ENCODE measurements around the gene KLHL11.
A peak's percentile ranks its signal among the peaks of the same experiment; 100 is the strongest.

The KLHL11 gene, protein sequence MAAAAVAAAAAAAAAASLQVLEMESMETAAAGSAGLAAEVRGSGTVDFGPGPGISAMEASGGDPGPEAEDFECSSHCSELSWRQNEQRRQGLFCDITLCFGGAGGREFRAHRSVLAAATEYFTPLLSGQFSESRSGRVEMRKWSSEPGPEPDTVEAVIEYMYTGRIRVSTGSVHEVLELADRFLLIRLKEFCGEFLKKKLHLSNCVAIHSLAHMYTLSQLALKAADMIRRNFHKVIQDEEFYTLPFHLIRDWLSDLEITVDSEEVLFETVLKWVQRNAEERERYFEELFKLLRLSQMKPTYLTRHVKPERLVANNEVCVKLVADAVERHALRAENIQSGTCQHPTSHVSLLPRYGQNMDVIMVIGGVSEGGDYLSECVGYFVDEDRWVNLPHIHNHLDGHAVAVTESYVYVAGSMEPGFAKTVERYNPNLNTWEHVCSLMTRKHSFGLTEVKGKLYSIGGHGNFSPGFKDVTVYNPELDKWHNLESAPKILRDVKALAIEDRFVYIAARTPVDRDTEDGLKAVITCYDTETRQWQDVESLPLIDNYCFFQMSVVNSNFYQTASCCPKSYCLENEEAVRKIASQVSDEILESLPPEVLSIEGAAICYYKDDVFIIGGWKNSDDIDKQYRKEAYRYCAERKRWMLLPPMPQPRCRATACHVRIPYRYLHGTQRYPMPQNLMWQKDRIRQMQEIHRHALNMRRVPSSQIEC

GRCh38 chr17:41864836-41865595, at the start of gene KLHL11:
KLHL11 (minus strand) TSS chr17:41865423; CDS start chr17:41865370, 53 bp downstream.
- peak; percentile 98 for DNase-seq

DNA sequence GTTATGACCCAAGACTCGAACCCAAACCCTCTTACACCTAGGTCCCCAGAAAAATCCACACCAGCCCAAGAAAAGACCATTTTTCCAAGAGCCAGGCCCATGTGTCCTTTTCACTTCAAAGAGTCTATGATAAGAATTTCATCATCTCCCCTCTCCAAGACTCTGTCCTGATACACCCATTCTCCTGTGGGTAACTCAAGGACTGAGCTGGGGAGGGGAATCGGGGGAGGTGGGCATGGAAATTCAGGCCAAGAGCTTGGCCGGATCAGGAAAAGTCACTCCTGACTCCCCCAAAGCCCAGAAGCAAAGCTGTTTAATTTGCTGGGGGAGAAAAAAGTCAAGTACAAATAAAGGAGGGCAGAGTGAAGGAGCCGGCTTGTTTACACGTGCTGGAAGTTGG, 49.8 kb upstream of the KLHL11 start:
- no peak for DNase-seq

- DNase-seq, result no peak
Measured at GRCh38 chr17:41914358-41914766, 49.1 kb upstream of the KLHL11 start.

DNA sequence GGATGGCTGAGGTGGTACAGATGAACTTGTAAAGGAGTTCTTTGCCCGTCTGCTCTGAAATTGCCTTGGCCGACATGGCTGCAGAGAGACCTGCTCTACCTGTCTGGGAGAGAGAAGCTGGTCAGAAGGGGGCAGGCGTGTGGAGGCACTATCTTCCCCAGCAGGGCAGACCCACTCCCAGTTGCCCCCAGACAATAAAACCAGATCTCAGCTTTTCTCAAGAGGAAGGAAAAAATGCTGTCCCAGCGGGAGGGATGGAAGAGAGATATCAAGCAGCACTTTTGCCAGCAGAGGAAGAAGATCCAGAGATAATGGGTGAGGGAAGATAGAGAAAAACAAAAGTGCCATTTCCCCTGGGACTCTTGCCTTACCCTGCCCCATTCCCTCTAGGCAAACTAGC, 48.6 kb upstream of the KLHL11 start:
- no peak for DNase-seq

DNA sequence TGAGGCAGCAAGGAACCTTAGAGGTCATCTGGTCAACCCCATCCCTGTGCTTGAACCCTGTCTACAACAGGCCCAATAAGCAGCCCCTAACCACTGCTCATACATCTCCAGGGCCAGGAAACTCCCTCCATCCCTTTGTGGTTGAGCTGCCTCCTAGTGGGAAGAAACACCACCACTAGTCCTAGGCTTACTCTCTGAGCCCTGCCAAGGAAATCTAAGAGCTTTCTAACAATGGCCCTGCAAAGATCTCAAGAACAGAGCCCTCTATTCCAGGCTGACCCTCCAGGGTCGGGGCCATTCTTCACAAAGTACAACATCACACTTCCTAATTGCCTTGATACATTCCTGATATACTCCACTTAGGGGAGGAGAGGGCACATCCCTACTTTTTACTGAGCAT, 47.7 kb upstream of the KLHL11 start:
- no peak for DNase-seq

GRCh38 chr17:41910701-41911391, 45.6 kb upstream of the KLHL11 start:
- DNase-seq, result peak; percentile 92

DNA sequence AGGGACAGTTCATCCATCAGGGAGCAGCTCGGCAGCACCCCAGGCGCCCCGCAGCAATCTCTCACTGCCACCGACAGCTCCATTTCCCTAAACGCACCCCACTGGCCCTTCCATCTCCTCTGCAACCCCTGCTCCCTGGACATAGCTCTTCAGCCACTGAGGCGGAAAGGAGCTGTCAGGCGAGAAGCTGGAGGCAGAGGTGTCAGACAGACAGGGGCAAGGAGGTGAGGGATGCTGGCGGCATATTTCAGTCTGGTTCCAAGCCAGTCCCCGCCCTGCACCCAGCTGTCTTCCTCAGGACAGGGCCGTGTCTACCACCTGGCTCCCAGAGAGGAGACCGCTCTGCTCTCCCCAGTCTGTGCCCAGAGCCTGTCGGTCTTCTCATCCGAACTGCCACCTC, 43.9 kb upstream of the KLHL11 start:
- no peak for DNase-seq

GRCh38 chr17:41907633-41908539, 42.7 kb upstream of the KLHL11 start:
- DNase-seq, result no peak

DNA sequence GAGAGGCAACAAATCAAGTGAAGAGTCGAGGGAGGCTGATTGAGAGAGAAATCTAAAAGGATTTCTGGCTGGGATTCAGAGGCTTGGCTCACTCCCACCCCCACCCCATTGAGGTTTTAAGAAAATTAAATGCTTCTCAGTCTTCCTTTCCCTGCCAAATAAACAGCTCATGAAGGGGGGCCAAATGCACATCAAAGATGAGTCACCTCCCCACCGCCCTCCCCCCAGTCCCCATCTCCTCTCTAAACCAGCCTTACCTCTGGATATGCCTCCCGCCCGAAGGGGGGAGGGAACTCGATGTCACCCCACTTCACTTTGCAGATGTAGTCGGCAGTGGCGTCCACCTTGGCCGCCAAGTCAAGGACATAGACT, 41.9 kb upstream of the KLHL11 start:
- no peak for DNase-seq

GRCh38 chr17:41906465-41907184, 41.4 kb upstream of the KLHL11 start:
- DNase-seq, result no peak

DNA sequence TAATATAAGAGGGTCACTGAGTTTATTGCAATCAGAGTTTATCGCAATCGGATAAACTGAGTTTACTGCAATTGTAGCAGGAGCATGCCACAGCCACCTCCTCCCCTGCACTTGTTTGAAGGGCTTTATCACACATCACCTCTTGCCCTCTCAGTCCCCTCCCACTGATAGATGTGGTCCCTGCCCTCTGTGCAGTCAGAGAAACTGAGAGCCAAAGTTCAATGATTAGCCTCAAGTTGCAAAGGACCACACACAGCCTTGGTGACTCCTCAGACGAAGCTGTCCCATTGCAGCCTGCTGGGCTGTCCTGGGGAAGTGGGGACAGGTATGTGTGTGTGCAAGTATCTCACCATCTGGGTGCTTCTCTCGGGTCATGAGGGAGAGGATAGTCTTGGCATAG, 39.9 kb upstream of the KLHL11 start:
- DNase-seq, result no peak

- no peak for DNase-seq
Measured at GRCh38 chr17:41904242-41904841, 39.1 kb upstream of the KLHL11 start.

GRCh38 chr17:41901646-41902045, 36.4 kb upstream of the KLHL11 start:
- DNase-seq, result no peak

DNA sequence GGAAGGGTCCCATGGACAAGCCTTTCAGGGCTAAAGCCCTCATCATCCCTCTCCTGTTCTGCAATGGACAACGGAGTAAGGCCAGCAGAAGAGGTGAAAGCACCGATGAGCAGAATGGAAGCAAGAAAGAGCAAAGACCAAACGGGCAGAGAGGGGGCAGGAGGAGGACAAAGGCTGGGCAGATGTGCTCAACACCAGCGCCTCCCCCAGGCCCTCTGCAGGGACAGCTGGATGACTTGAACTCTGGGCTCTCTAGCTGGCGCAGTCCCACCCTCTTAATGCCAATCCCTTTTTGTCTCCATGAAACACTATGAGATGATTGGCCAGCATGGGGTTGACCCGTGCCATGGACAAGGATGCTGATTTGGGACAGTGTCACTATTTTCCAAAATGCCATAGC, 31.5 kb upstream of the KLHL11 start:
- no peak for DNase-seq

DNA sequence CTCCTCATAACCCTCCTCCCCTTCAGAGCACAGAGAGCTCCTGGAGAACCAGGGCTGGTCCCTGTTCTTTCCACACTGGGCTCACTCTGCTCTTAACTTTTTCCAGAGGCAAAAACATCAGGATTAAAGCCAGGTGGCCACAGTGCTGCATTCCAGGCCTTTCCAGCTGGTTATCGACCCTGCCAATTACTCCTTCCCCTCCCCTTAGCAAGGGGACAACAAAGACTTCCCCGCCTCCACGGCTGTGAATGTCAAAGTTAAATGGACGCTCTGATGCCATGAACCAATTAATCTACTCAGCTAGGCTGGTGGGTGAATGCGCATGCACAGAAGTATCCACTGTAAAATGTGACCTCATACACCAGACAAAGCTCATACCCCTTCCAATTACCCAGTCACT, 30.4 kb upstream of the KLHL11 start:
- DNase-seq, result no peak

DNA sequence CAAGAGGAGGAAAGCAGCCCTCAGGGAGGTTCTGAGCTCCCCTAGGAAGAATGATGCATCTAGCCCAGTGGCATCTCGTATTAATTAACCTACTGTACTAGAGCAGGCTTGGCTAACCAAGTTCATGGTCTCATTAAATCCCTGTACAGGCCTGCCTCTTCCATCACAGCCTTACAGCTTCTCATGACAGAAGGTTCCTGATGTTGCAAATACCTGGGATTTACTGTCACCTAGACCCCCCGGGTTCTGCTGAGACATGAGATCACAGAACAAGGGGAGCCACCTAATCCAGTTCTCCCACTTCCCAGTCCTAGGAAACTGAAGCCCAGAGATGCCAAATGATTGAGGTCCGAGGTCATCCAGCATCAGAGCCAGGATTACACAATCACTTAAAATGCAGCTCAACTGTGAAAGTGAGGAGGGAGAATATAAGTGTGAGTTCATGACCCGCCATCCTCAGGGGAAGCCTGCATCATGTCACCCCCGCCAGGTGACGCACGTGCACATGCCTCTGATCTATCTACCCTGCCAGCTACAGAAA, 29.6 kb upstream of the KLHL11 start:
- peak; percentile 87 for DNase-seq

- no peak for DNase-seq
Measured at GRCh38 chr17:41893384-41893783, 28.2 kb upstream of the KLHL11 start.

DNA sequence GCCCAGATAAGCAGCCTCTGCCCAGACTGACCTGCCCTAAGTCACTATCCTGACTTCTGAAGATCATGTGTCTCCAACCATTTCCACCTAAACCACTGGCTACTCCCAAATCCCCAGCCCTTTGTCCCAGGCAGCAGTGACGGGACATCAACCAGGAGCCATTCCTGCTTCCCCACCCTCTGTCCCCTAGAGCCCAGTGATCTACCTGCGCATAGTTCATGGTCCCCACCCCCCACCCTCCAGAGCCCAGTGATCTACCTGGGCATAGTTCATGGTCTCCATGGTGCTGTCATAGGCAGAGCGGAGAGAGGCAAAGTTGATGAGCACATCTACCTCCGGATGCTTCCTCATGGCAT, 26.8 kb upstream of the KLHL11 start:
- DNase-seq, result no peak

GRCh38 chr17:41891135-41892020, 26.2 kb upstream of the KLHL11 start:
- no peak for DNase-seq
